AG04450 (cell line): ENCODE results near the gene SMARCD3. TPM values are rescaled to one million over a fixed set of nuclear protein-coding genes. Genes with fewer than 3 reads are reported as not detected.

Source experiments
- CTCF ChIA-PET: fragments of 300-600, 350-600 bp; formaldehyde crosslinking; extraction: SDS; loops from one replicate; lab custom pipeline; 2022; ENCODE audit warnings: antibody characterized with exemption, inconsistent platforms; lab: Charles Lee
- POLR2A ChIA-PET: fragments of 350-600 bp; formaldehyde crosslinking; extraction: SDS; loops from one replicate; lab custom pipeline; 2021; ENCODE audit warnings: antibody characterized with exemption, inconsistent platforms; lab: Yijun Ruan, JAX
- DNase-seq: peaks from one replicate; pipeline ENCODE4 v3.0.0-alpha.2; 2011; ENCODE audit warnings: low read depth, low spot score
- H3K27ac ChIP-seq: one replicate; pipeline ENCODE4 v1.5.1; 2012; ENCODE audit warnings: low read depth, low read length, control low read depth
- H3K27me3 ChIP-seq: one replicate; pipeline ENCODE4 v1.6.0; 2012; ENCODE audit warnings: low read length; ENCODE audit not compliant: control insufficient read depth, insufficient read depth
- H3K4me3 ChIP-seq: 2 replicates; pipeline ENCODE4 v1.5.1; 2011; ENCODE audit warnings: mild to moderate bottlenecking, low read depth, low read length, control low read depth
- H3K9me3 ChIP-seq: 2 replicates; pipeline ENCODE4 v1.5.1; 2012; ENCODE audit warnings: low read length; ENCODE audit not compliant: control insufficient read depth, insufficient read depth
- polyA plus RNA-seq: library from polyadenylated mRNA; depleted of rRNA; stranded (reverse); fragments of >200 nt; gene quantifications from 2 replicates; pipeline ENCODE4 v1.2.3, GENCODE V29; 2011
- TF ChIP-seq, protein P1 (sequence below): IDR thresholded peaks from 2 replicates; pipeline ENCODE4 v1.5.1; 2011; ENCODE audit warnings: low read depth, low read length, control low read depth, inconsistent platforms

SMARCD3 gene
- polyA plus RNA-seq, 1 experiment, result 39.2 TPM

- CTCF ChIA-PET, result interaction anchor here (0.6 to 1.1 kb wide), 2 partner anchors 13 to 90 kb away, joined by 3 to 4 read pairs; no protein-coding TSS in a partner anchor
- POLR2A ChIA-PET, result no interaction called here
Observed at GRCh38 chr7:151213826-151214225, 34.7 kb downstream of the SMARCD3 start.

DNA sequence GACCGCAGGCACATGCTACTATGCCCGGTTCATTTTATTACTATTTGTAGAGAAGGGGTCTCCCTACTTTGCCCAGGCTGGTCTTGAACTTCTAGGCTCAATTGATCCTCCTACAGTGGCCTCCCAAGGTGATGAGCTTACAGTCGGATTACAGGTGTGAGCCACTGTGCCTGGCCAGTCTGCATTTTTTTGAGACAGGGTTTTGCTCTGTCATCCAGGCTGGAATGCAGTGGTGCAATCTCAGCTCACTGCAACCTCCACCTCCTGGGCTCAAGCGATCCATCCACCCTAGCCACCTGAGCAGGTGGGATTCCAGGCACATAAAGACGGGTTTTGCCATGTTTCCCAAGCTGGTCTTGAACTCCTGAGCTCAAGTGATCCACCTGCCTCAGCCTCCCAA, 35.9 kb downstream of the SMARCD3 start:
- peaks cover 14% of the 10 kb centered on the region for H3K27me3 ChIP-seq
- DNase-seq, result no peak
- TF ChIP-seq, protein P1, sequence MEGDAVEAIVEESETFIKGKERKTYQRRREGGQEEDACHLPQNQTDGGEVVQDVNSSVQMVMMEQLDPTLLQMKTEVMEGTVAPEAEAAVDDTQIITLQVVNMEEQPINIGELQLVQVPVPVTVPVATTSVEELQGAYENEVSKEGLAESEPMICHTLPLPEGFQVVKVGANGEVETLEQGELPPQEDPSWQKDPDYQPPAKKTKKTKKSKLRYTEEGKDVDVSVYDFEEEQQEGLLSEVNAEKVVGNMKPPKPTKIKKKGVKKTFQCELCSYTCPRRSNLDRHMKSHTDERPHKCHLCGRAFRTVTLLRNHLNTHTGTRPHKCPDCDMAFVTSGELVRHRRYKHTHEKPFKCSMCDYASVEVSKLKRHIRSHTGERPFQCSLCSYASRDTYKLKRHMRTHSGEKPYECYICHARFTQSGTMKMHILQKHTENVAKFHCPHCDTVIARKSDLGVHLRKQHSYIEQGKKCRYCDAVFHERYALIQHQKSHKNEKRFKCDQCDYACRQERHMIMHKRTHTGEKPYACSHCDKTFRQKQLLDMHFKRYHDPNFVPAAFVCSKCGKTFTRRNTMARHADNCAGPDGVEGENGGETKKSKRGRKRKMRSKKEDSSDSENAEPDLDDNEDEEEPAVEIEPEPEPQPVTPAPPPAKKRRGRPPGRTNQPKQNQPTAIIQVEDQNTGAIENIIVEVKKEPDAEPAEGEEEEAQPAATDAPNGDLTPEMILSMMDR, result no peak
- H3K4me3 ChIP-seq, result no peak overlapping the region
- no peaks in the 10 kb centered on the region for H3K9me3 ChIP-seq
- no peak overlapping the region for H3K27ac ChIP-seq
- ChIA-PET POLR2A (no interaction called here), CTCF (interaction anchor here (1.4 kb wide), 1 partner anchor 31 kb away, joined by 5 read pairs; no protein-coding TSS in a partner anchor)

More at GRCh38 chr7:151213826-151214225, 34.7 kb downstream of the SMARCD3 start:
- DNase-seq, result no peak
- H3K9me3 ChIP-seq, result no peaks in the 10 kb centered on the region
- no peak overlapping the region for H3K27ac ChIP-seq
- TF ChIP-seq, protein P1, result no peak
- no peak overlapping the region for H3K4me3 ChIP-seq
- peaks cover 6% of the 10 kb centered on the region for H3K27me3 ChIP-seq

DNA sequence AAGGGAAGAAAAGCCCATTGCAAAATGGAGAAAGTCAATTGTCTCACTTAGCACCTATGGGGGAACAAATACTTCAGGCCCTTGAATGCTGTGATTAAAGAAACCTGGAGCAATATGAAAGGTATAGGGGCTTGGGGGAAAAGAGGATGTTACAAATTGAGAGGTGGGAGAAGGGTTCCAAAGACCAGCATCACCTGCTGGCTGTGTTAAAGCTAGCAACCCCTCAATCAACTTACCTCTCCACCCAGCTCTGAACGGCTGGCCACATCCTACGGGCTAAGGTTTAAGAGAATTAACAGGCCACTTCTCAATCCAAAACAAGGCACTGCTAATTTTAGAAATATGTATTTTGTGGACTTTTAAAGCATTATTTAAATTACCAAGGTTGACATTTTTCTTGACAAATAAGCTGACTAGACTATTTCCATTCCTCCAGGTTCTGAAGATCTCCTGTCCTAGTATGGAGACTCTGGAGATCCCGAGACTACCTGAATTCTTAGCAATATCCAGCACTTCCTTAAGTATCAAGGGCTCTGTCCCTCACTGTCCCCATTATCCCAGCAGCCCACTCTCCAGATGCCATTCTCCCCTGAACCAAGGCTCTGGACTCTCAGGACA, 37.2 kb downstream of the SMARCD3 start:
- Histone ChIP-seq H3K27ac (no peak overlapping the region), H3K4me3 (no peak overlapping the region), H3K27me3 (peaks cover 23% of the 10 kb centered on the region), H3K9me3 (no peaks in the 10 kb centered on the region)
- no peak for DNase-seq
- ChIA-PET POLR2A (no interaction called here), CTCF (interaction anchor here (1.4 kb wide), 1 partner anchor 33 kb away, joined by 5 read pairs; no protein-coding TSS in a partner anchor)
- TF ChIP-seq, protein P1, result no peak

GRCh38 chr7:151210087-151210854, 38.2 kb downstream of the SMARCD3 start, which contains the start of gene H2BK1:
Gene H2BK1, minus strand, starts transcription at chr7:151210488. Its CDS starts 170 bp downstream, at chr7:151210318.
- CTCF ChIA-PET, result interaction anchor here (0.7 to 0.9 kb wide), 2 partner anchors 34 to 86 kb away, joined by 3 to 4 read pairs; no protein-coding TSS in a partner anchor

More at GRCh38 chr7:151210087-151210854, 38.2 kb downstream of the SMARCD3 start, which contains the start of gene H2BK1:
- no peak within 1 kb of the TSS for H3K4me3 ChIP-seq
- no peaks in the 10 kb centered on the region for H3K9me3 ChIP-seq
- POLR2A ChIA-PET, result interaction anchor here (0.7 kb wide), 1 partner anchor 1912 kb away, joined by 3 read pairs; no protein-coding TSS in a partner anchor
- no peak within 1 kb of the TSS for H3K27ac ChIP-seq
- DNase-seq, result no peak
- peaks cover 32% of the 10 kb centered on the region for H3K27me3 ChIP-seq
- TF ChIP-seq, protein P1, result no peak
